GM18520 (cell line): ENCODE measurements around the gene FAT2.
"Not testable (repeated sequence)": the region's sequence is repeated elsewhere in the genome, so short reads cannot be mapped to it uniquely, and the experiment has no call there.

Experiments used
- ATAC-seq: cut with Tn5 transposase; IDR thresholded peaks from one replicate; pipeline ENCODE4 v1.9.1; 2021; ENCODE audit not compliant: unreplicated experiment

Gene FAT2

DNA sequence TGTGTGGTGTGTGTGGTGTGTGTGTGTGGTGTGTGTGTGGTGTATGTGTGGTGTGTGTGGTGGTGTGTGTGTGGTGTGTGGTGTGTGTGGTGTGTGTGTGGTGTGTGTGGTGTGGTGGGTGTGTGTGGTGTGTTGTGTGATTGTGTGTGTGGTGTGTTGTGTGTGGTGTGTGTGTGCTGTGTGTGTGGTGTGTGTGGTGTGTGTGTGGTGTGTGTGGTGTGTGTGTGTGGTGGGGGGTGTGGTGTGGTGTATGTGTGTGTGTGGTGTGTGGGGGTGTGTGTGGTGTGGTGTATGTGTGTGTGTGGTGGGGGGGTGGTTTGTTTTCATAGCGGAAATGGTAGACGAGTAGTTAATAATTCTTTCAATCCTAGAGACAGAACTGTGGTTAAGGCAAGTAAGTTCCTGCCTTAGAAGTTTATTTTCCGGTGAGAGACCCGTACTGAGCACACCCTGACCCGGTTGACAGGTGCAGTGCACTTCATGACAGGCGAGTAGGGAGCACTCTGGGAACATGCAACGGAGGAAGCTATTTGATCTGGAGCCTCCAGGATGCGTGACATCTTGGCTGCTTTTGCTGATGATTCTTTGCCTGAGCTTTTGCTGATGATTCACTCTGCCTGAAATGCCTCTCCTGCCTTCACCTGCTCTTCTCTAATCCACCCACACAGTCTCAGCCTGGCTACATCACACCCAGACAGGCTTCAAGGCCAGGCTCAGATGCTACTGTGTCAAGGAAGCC lies 21.7 kb upstream of the FAT2 start:
- peak; percentile 60 for ATAC-seq

DNA sequence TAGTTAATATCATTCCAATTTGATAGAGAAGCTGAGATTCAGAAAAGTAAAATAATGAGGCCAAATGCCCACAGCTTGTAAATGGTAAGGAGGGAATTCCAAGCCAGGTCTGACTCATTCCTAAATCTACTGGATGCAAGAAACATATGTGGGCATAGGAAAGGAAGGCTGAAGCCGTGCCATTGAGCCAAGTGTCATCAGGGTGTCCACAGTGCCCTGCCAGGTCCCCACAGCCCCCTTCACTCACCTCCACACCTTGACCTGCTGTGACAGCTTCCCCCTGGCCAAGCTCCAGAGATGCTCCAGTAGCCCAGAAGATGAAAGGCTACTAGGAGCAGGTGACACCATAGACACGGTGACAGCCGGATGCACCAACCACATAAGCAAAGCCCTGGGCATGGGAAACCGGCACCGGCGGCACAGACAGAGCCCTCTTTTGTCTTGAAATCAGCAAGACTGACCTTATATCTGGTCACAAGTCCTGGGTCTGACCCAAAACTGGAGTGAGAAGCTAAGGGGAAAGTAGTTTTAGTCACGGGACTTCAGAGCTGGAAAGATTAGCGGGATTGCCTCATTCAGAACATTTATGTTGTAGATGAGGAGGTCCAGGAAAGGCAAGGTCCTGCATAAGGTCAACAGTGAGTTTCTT lies 20.1 kb upstream of the FAT2 start:
- ATAC-seq = no peak

DNA sequence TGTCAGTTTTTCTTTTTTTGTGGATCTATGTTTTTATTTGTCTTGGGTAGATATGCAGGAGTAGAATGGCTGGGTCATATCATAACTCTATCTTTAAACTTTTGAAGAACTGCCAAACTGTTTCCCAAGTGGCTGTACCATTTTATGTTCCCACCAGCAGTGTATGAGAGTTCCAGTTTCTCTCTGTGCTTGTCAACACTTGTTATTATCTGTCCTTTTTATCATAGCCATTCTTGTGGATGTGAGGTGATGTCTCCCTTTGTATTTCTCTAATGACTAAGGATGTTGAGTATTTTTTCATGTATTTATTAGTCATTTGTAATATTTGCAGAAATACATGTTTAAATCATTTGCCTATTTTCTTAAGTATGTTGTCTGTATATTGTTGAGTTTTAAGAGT lies 17.4 kb upstream of the FAT2 start:
- ATAC-seq = no peak

DNA sequence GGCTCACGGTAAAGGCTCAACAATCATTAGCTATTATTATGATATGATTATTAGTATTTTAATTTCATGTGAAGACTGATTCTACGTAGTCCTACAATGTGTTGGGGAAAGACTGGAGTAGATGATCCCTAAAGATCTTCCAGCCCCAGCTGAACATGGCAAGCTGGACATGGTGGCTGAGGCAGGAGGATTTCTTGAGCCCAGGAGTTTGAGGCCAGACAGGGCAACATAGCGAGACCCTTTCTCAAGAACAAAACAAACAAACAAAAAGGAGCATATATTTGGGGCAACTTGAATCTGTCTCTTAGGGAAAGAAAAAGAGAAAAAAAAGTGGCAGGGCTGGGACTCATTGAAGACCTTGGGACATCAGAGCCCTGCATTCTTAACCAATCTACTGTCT lies 16.2 kb upstream of the FAT2 start:
- ATAC-seq = no peak

DNA sequence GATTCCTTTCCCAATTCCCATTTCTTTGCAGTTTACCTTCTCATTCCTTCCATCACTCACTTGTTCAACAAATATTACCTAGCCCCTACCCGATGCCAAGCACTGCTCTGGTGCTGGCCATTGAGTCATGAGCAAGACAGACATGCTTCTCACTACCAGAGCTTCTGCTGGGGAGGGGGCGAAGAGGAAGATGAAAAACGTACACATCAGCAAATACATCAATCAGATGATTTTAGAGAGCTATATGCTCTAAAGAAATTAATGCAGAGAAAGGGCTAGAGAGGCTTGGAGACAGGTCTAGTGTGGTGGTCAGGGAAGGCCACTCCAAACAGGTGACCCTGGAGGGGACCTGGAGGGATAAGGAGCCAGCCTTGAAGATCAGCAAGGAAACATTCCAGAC lies 14.4 kb upstream of the FAT2 start:
- ATAC-seq = no peak

DNA sequence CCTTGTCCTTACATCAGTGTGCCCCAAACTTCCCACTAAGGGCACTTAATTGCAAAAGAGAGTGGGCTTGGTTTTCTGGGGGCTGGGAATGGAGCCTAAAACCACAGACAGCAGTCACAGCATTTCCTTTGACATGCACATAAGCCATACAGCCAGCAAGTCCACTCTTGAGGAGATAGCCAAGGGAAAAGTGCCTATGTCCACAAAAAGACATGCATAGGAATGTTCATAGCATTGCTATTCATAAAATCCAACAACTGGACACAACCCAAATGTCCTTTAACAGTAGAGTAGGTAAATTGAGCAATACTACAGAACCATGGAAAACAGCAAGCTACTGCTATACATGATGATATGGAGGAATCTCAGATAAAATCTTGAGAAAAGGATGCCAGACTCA lies 11.7 kb upstream of the FAT2 start:
- ATAC-seq = no peak

DNA sequence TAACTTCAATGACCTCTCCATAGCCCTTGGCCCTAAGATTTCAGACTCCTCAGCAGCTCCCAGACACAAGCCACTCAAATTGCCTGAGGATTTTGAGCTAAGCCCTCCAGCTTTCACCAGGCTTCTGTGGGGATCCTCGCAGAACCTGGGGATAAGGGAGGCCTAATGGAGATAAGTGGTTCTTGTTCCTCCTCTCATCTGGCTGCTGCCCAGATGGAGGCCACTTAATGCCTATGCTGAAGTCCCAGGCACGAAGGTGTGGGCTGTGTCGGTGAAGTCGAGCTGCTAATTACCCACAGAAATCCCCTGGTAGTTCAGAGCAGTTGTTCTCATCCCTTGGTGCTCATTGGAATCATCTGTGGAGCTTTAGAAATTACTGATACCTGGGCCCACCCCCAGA lies 10.3 kb upstream of the FAT2 start:
- ATAC-seq = no peak

DNA sequence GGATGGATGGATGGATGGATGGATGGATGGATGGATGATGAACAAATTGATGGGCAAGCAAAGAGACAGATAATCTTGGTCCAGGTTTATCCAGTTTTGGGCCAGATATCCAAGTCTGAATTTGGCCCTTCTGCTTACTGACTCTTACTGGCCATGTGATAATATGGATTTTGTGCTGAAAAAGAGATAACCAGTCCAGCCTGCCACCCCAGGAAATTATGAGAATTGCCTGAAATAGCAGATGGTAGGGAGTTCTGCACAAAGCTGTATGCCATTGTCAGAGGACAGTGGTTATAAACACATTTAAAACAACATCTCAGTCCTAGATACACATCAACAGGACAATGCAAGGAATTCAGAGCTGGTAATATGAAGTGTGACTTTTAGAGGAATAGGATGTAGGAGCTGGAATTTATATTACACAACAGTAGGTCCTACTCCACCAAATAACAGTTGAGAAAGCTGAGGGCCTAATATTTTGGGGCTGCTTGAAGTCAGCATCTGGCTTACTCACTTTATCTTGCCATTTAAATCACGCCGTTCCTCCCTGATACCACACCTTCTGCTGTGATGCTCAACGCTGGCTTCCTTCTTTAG lies 9.0 kb upstream of the FAT2 start:
- ATAC-seq = no peak

DNA sequence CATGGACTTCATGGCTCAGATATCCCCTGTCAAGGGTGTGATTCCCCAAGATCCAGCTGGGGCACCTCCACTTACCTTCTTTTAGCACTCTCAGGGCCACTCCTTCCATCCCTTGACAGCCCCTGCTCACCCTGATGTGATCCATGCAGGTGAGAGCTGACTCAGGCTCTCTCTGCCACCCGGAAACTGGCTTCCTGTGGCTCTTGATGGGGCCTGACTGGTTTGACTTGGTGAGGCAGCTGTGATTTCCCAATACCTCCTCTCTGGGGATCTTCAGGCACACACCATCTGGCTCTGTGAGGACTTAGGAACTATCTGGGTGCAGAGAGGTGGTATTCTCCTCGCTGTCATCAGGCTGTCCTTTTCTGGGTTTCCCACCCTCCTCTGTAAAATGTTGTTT lies 7.9 kb upstream of the FAT2 start:
- no peak for ATAC-seq

DNA sequence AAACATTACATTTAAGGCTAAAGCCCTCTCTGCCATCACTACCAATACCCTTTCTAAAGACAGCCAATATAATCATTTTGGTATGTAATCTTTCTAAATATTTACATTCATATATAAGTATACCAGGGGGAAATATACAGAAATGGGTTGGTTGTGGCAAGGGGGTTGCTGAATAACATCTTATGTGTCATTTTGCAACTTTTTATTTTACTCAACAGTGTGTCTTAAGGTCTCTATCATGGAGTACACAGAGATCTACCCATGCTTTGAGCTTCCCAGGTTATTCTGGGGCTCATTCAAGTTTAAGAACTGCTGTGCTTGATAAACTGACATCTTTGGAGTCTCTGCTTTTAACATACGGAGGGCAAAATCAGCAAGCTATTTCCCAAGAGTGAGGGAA lies 7.4 kb upstream of the FAT2 start:
- no peak for ATAC-seq

DNA sequence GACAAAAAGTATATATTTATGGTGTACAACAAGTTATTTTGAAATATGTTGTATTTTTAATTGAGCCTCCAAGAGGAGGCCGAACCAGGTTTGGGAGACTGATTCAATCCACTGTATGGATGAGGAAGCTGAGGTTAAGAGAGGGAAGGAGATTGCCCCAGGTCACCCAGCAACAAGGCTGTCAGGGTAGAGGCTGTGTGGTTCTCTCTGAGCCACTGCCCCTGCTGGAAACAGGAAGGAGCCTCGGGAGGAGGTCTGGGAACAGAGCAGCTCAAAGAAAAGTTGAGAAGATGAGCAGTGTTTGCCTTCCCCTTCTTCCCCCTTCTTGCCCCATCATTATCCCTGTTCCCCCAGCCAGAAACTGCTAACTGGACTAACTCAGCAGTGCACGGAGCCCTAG lies 6.6 kb upstream of the FAT2 start:
- ATAC-seq = no peak

DNA sequence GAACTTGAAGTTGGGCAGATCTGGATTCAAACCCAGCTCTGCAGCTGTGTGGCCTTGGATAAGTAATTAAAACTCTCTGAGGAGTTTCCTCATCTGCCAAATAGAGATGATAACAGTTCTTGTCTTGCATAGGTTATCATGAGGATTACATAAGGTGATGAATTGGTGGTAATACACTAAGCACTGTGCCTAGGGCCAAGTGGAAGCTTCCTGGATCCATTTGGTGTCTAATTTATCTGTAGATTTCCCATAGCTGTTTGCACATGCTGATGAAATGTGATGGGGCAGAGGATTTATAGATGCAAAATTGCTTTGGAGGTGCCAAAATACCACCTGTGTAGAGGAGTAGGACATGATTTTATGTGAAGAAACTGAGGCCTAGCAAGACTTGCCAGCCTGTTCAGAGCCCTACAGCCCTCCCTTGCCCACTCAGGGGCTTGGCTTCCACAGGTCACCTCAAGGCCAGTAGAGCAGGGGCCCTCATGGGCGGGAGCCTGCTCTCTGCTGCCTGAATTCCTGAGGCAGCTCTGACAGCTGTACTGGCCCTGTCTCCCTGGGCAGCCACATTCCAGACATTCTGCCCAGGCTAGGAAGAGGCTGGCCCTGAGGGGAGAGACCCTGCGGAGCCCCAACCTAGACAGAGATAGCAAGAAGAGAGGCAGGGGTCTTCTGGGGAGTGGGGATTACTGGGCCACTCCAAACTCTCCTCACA lies 5.9 kb upstream of the FAT2 start:
- ATAC-seq = no peak

DNA sequence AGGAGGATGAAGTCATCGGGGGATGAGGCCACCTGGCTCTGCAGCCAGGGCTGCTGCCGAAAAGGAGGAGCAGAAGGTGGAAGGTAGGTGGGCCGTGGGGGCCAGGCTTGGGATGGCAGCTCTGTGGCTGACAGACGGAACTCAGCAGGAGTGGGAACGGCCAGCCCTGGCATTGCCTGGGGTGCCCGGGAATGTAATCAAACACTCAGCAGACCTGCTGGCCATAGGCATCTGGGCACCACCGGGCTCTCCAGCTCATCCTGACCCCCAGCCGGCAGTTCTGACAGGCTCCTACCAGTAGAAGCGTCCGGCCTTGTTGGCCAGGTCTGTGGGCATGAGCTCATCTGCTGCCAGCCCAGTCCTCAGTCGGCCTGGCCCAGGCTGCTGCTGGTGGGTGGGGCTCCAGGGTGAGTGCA lies 4.3 kb upstream of the FAT2 start:
- ATAC-seq = no peak

DNA sequence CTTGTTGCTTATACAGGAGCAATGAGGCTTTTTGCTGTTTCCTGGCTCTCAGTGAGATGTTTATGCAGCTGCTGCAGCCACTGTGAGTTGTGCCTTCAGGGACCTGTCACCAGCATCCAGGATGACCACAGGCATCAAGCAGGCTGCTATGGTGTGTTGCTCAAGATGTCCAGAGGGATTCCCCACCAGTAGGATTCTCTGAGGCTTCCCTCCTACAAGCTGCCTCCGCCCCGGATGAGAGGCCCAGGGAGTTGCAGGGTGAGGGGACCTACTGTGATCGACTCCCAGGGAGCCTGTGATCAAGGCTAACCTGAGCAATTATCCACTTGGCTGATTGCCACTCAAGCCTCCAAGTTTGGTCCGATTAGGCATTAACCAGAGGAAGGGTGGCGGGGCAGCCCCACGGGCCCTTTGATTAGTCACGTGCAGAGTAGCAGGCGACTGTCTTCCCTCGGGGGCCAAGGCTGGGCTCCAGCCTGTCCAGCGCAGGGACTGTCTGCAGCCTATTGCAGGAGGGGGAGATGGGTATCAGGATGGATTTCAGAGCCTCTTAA lies 1.8 kb upstream of the FAT2 start:
- peak; percentile 33 for ATAC-seq

DNA sequence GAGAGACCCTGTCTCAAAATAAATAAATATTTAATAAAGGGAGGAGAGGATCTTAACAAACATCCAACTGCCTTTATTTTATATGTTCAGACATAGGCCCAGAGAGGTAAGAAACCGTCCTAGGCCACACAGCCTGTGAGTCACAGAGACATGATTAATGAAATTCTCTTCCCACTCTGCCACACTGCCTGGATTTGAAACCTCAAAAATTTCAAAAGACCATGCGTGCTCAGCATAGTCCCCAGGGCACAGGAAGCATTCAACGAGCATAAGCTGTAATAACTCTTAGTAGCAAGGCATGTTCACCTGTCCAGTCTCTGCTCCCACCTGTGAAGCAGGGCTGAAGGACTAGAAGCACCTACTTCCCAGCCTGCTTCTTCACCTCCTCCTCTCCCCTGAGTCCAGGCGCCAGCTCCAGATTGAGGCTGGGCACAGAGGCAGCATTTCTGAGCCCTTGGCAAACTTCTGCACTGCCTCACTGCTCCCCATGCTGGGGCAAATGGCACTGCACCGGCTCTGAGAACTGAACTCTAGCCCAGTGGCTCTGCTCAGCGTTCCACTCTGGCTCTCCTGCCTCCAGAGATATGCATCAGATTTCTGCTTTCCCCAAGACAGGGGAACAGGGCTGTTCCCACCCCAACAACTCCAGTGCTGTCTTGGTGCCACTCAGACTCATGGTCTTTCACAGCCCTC lies 1.1 kb downstream of the FAT2 start:
- no peak for ATAC-seq

DNA sequence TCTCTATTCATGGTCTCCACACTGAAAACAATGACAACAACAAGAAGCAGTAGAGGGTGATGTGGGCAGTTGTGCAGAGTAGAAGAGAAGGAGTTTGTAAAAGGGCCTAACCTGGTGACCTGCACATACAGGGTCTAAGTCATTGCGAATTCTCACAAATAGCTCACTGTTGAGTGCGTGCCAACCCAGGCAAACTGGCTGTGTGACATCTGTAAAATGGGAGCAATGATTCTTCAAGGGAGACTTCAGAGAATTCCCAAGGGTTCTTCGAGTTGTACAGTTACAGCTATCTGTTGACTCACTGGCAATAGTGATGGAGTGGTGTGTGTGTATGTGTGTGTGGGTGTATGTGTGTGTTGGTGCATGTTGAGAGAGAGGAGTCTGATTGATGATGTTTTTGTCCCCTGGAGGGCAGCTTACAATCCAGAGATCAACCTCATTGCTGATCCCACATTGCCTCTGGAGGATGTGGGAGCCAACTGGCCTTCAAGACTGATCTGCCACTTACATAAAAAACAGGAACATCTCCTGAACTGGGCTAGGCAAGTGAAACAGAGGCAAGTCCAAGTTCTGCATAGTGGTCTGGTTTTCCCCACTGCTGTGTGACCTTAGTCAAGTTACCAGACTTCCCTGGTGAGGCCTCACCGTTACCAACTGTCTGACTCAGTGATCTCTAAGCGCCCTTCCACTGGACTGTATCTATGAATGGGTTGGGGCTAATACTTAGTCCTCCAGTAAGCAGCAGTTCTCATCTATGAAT lies 3.2 kb downstream of the FAT2 start:
- ATAC-seq = no peak

DNA sequence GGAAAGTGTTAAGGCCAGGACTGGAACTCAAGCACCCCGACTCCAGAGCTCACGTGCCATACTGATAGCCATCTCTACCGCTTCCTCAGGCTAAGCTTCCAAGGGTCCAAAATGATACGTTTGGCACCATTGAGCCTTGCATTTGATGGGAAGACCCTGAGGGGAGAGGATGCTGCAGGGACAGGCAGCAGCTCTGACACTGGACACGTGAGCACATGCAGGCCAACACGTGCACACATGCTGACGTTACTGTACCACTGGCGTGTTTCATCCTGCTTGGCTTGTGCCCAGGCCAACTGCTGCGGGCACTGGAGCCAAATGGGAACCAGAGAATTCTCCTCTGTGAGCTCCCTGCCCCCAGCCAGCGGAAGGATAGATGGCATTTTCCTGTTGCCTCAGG lies 5.2 kb downstream of the FAT2 start:
- no peak for ATAC-seq

DNA sequence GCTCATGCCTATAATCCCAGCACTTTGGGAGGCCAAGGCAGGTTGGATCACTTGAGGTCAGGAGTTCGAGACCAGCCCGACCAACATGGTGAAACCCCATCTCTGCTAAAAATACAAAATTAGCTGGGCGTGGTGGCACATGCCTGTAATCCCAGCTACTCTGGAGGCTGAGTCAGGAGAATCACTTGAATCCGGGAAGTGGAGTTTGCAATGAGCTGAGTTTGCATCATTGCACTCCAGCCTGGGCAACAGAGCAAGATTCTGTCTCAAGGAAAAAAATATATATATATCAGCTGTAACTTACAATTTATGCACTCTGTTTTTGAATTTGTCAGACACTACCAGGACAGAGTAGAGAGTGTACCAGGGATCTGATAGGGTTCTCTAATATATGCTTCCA lies 5.8 kb downstream of the FAT2 start:
- not testable (repeated sequence) for ATAC-seq

DNA sequence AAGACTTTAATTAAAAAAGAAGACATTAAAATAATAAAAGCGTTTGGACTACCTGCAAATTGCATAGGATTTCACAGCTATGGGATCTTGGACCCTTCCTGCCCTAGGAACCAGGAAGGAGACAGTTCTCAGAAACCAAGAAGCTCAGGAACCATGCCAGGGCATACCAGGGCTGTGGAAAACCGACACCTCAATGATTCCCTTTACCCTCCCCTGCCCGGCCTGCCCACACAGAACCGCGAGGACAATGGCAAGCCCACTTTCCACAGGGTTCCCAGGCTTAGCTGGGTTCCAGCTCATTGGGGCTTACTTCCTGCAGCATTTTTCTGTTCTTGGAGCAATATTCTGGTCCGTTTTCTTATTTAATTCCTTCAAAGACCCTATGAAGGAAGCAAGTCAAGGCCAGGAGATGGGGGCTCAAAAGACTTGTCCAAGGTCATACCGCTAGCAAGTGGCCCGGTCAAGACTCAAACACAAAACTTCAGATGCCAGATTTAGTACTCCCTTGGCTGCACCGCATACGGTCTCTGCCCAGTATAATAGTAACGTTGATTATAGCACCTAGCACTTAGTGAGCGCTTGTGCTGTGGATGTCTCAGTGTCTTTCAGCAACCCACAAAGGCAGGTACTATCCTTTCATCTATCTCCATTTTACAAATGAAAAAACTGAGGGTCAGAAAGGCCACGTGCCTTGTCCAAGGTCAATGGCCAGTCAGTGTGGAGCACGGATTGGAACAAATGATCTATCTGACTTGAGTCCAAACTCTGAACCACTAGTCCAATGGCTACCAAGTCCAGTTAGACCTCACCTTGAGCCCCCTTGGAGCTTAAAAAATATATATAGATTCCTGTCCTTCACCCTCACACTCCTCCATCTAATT lies 6.8 kb downstream of the FAT2 start:
- no peak for ATAC-seq
